ENCODE data around the gene COL16A1.

- TF ChIP-seq CTCF (IDR thresholded peaks at IDR 0.05) (no peak), POLR2A (IDR thresholded peaks at IDR 0.05) (no peak), EP300 (IDR thresholded peaks at IDR 0.05) (no peak)
These were observed 81.7 kb downstream of the COL16A1 start for GRCh38 chr1:31621847-31622730.

Measured in sigmoid colon (tissue), 4 donors.